ENCODE results near the gene DRICH1. TPM values are rescaled to one million over a fixed set of nuclear protein-coding genes. Genes with fewer than 3 reads are reported as not detected.
"Not testable (repeated sequence)": the region's sequence is repeated elsewhere in the genome, so short reads cannot be mapped to it uniquely, and the experiment has no call there.

DRICH1 gene
- total RNA-seq, 4 donors from 2014 or later: 0.56 TPM; not detected in 3

GRCh38 chr22:23606204-23607131 is 25.7 kb downstream of the DRICH1 start:
- H3K4me1 ChIP-seq: no peaks in the 10 kb centered on the region
- no peaks in the 10 kb centered on the region for H3K9me3 ChIP-seq
- H3K27me3 ChIP-seq: no peaks in the 10 kb centered on the region
- no peak overlapping the region for H3K27ac ChIP-seq
- no peak overlapping the region for H3K4me3 ChIP-seq (replicated peaks in 1 of 3)
- intact Hi-C loops (cut with DNase I): no loop called here
- TF ChIP-seq POLR2A (IDR thresholded peaks at IDR 0.05) (no peak), CTCF (IDR thresholded peaks at IDR 0.05) (no peak)
- WGBS, 2 donors: 84 to 87% methylated on average over 2 to 20 of the region's 20 CpGs
- no peaks in the 10 kb centered on the region for H3K36me3 ChIP-seq
- DNase-seq: no peak

GRCh38 chr22:23604939-23605712 is 27.0 kb downstream of the DRICH1 start:
- no peak for DNase-seq
- H3K36me3 ChIP-seq: no peaks in the 10 kb centered on the region
- no peak overlapping the region for H3K27ac ChIP-seq
- H3K4me1 ChIP-seq: no peaks in the 10 kb centered on the region
- intact Hi-C loops (cut with DNase I): no loop called here
- 88 to 92% methylated on average over 6 to 7 of the region's 8 CpGs for WGBS, 2 donors
- no peak for TF ChIP-seq POLR2A (IDR thresholded peaks at IDR 0.05)
- TF ChIP-seq CTCF (IDR thresholded peaks at IDR 0.05): no peak
- no peaks in the 10 kb centered on the region for H3K27me3 ChIP-seq
- H3K4me3 ChIP-seq (replicated peaks in 1 of 3): no peak overlapping the region
- no peaks in the 10 kb centered on the region for H3K9me3 ChIP-seq

GRCh38 chr22:23603266-23603665 is 28.9 kb downstream of the DRICH1 start:
- no peak for DNase-seq
- no peaks in the 10 kb centered on the region for H3K4me1 ChIP-seq
- no peaks in the 10 kb centered on the region for H3K36me3 ChIP-seq
- TF ChIP-seq CTCF (IDR thresholded peaks at IDR 0.05) (no peak), POLR2A (IDR thresholded peaks at IDR 0.05) (no peak)
- no peak overlapping the region for H3K4me3 ChIP-seq (replicated peaks in 1 of 3)
- no peaks in the 10 kb centered on the region for H3K27me3 ChIP-seq
- 80 to 84% methylated on average over 6 to 7 of the region's 7 CpGs for WGBS, 2 donors
- no peaks in the 10 kb centered on the region for H3K9me3 ChIP-seq
- intact Hi-C loops (cut with DNase I): no loop called here
- no peak overlapping the region for H3K27ac ChIP-seq

GRCh38 chr22:23598805-23599518 is 33.2 kb downstream of the DRICH1 start:
- no peak overlapping the region for H3K27ac ChIP-seq
- no peaks in the 10 kb centered on the region for H3K4me1 ChIP-seq
- H3K36me3 ChIP-seq: no peaks in the 10 kb centered on the region
- no peak for DNase-seq
- TF ChIP-seq CTCF (IDR thresholded peaks at IDR 0.05) (no peak), POLR2A (IDR thresholded peaks at IDR 0.05) (no peak)
- H3K9me3 ChIP-seq: no peaks in the 10 kb centered on the region
- no peaks in the 10 kb centered on the region for H3K27me3 ChIP-seq
- intact Hi-C loops (cut with DNase I): no loop called here
- WGBS, 2 donors: 94 to 98% methylated on average over 8 to 9 of the region's 9 CpGs
- no peak overlapping the region for H3K4me3 ChIP-seq (replicated peaks in 1 of 3)

- H3K9me3 ChIP-seq; H3K4me3 ChIP-seq (replicated peaks in 1 of 3); H3K4me1 ChIP-seq; H3K36me3 ChIP-seq; H3K27me3 ChIP-seq; intact Hi-C loops (cut with DNase I); H3K27ac ChIP-seq; DNase-seq: not testable (repeated sequence)
- 83 to 92% methylated on average over 5 of the region's 7 CpGs for WGBS, 2 donors
These were observed 34.4 kb downstream of the DRICH1 start for GRCh38 chr22:23597576-23598268.

GRCh38 chr22:23595904-23596303 is 36.2 kb downstream of the DRICH1 start:
- WGBS, 2 donors: 46 to 57% methylated on average over 6 of the region's 6 CpGs
- DNase-seq; H3K27me3 ChIP-seq; H3K4me3 ChIP-seq (replicated peaks in 1 of 3); H3K27ac ChIP-seq; H3K4me1 ChIP-seq; intact Hi-C loops (cut with DNase I); H3K36me3 ChIP-seq; H3K9me3 ChIP-seq: not testable (repeated sequence)

Measured in thyroid gland (tissue), 4 donors.